GM21526 (cell line): ENCODE results near the gene SPAG16.
"Not testable (repeated sequence)": the region's sequence is repeated elsewhere in the genome, so short reads cannot be mapped to it uniquely, and the experiment has no call there.

Experiments used
- ATAC-seq: cut with Tn5 transposase; IDR thresholded peaks from one replicate; pipeline ENCODE4 v1.9.1; 2021; ENCODE audit warnings: moderate library complexity; ENCODE audit not compliant: unreplicated experiment, low FRiP score

The SPAG16 gene

GRCh38 chr2:213682276-213682675 lies 398.0 kb downstream of the SPAG16 start:
- no peak for ATAC-seq

GRCh38 chr2:213688133-213688532 lies 403.9 kb downstream of the SPAG16 start:
- ATAC-seq = no peak

GRCh38 chr2:213688825-213689224 lies 404.6 kb downstream of the SPAG16 start:
- not testable (repeated sequence) for ATAC-seq

- ATAC-seq = no peak
These were observed 405.3 kb downstream of the SPAG16 start for GRCh38 chr2:213689585-213689984.

- ATAC-seq = no peak
These were observed 407.1 kb downstream of the SPAG16 start for GRCh38 chr2:213691351-213691750.

GRCh38 chr2:213696442-213696841 lies 412.2 kb downstream of the SPAG16 start:
- peak; percentile 83 for ATAC-seq

GRCh38 chr2:213701365-213701764 lies 417.1 kb downstream of the SPAG16 start:
- not testable (repeated sequence) for ATAC-seq

GRCh38 chr2:213703406-213704098 lies 419.3 kb downstream of the SPAG16 start:
- no peak for ATAC-seq

- ATAC-seq = no peak
These were observed 425.9 kb downstream of the SPAG16 start for GRCh38 chr2:213710164-213710563.

GRCh38 chr2:213718411-213718810 lies 434.1 kb downstream of the SPAG16 start:
- not testable (repeated sequence) for ATAC-seq

GRCh38 chr2:213722565-213722964 lies 438.3 kb downstream of the SPAG16 start:
- no peak for ATAC-seq

- ATAC-seq = no peak
These were observed 438.8 kb downstream of the SPAG16 start for GRCh38 chr2:213723041-213723560.

GRCh38 chr2:213723707-213724106 lies 439.4 kb downstream of the SPAG16 start:
- ATAC-seq = no peak

- no peak for ATAC-seq
These were observed 441.8 kb downstream of the SPAG16 start for GRCh38 chr2:213726101-213726500.

GRCh38 chr2:213733893-213734292 lies 449.6 kb downstream of the SPAG16 start:
- peak; percentile 95 for ATAC-seq

- ATAC-seq = peak; percentile 90
These were observed 456.2 kb downstream of the SPAG16 start for GRCh38 chr2:213740453-213740852.

- ATAC-seq = peak; percentile 91
These were observed 467.2 kb downstream of the SPAG16 start for GRCh38 chr2:213751446-213751845.

- ATAC-seq = no peak
These were observed 468.3 kb downstream of the SPAG16 start for GRCh38 chr2:213752575-213752974.

- ATAC-seq = no peak
These were observed 473.3 kb downstream of the SPAG16 start for GRCh38 chr2:213757525-213757924.

GRCh38 chr2:213763354-213763753 lies 479.1 kb downstream of the SPAG16 start:
- ATAC-seq = no peak

- no peak for ATAC-seq
These were observed 479.7 kb downstream of the SPAG16 start for GRCh38 chr2:213763963-213764362.

GRCh38 chr2:213764849-213765248 lies 480.6 kb downstream of the SPAG16 start:
- no peak for ATAC-seq
